NCI-H2029 (cell line): ENCODE measurements around the gene MBNL2.
"Not testable (repeated sequence)": the region's sequence is repeated elsewhere in the genome, so short reads cannot be mapped to it uniquely, and the experiment has no call there.

Source experiments
- DNase-seq: peaks from one replicate; lab custom pipeline; 2025; lab: John Stamatoyannopoulos, UW

Gene MBNL2

DNA sequence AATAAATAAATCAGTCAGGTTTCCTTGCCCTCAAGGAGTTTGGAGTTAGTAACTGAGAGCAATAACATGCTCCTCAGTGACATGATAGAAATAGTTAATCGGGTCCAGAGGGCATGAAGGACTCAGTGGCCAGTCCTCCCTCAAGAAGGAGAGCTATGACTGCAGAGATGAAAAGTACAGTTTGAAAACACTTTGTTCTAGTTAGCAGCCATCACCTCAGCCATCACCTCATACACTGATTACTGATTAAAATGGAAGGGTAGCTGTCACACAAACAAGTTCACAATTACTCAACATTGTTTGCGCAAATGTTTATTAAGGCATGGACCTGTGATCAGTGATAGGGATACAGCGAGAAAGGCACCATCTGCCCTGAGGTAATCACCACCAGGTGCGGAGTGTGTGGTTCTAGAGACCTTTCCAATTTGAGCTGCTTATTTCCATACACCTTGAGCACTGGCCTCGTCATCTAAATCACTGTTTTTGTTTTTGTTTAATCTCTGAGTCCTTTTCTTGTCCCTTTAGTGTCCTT lies 126.5 kb downstream of the MBNL2 start:
- DNase-seq: no peak

DNA sequence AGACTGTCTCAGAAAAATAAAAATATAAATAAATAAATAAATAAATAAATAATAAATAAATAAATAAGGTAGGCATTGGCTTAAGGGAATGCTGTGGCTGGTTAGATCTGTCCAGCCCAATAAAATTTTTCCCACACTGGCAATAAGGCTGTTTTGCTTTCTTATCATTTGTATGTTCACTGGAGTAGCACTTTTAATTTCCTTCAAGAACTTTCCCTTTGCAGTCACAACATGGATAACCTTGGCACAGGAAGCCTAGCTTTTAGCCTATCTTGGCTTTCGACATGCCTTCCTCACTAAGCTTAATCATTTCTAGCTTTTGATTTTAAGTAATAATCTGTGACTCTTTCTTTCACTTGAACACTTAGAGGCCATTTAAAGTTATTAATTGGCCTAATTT lies 129.9 kb downstream of the MBNL2 start:
- DNase-seq: not testable (repeated sequence)

DNA sequence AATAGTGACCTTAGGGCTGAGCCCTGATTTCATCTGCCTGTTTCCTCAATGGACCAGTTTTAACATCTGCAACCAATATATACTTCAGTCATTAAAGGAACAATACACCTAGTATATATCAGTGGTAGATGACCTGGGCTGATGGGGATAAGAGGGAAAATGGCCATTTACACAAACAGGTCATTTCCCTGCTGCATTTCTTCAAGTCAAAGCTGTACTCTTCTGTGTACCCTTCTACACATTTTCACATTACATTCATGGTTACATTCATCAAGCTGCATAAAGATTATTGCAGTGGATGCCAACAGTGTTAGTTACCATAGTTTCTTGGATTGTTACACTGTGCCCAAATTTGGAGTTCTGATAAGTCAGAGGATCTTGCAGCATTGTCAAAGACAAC lies 130.7 kb downstream of the MBNL2 start:
- no peak for DNase-seq

DNA sequence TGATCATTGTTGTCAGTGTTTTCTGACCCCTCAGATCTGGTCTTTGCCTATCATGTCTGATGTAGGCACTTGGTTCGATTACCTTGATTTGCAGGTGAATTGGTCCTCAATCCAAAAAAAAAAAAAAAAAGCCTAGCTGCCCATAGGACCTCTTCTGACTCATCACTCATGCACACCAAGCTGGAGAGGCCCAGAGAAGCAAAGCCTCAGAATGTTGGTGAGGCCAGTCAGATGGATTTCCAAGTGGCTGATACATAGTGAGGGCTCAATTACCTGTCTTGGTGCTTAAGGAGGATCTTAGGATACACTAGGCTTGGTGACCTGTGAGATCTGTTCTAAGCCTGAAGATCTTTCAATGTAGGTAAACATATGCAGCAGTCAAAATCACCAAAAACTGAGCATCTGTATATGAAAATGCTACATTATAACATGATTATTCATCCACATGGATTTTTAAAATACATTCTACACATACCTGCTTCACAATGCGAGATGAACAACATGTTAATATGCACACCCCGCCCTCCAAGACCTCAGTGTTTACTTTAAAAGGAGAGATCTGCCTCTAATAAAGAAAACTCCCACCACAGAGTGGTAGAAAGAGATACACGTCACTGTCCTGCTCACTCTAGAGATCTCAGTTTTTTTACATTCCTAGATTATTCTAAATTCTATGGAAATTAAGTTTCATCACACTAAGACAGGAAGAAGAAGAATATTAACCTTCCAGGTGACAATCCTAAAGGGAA lies 132.0 kb downstream of the MBNL2 start:
- DNase-seq: no peak

DNA sequence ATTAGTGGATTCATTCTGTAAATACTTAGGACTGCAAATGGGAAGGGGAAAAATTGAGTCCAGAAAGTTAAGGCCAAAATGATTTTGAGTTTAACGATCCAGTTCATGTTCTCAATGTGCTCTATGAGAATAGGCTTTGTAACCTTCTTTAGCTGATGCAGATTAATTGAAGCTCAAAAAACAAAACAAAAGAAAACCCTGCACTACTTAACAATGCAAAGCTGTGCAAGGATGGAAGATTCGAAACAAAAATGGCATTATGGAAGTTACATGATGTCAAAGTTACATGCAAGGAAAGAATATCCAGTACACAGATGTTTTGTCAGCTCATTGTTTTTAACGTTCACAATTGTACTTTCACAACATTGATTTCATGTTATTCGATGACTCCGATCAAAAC lies 132.7 kb downstream of the MBNL2 start:
- no peak for DNase-seq

DNA sequence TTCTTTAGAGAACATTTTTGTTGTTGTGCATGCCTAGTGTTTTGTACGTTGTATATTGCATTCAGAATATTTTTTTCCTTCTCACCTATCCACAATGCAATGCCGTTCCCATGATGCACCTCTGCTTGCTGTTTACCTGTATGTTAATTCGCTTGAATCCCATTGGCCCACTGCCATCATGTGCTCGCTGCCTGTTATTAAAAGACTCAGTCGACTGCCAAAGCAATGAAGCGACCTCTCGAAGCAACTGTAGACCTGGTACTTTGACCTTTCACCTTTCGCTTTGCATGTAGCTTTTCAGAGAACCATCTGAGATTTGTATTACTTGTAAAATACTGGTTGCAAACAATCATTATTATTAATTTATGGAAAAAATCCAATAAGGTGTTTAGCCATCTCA lies 134.5 kb downstream of the MBNL2 start:
- no peak for DNase-seq

DNA sequence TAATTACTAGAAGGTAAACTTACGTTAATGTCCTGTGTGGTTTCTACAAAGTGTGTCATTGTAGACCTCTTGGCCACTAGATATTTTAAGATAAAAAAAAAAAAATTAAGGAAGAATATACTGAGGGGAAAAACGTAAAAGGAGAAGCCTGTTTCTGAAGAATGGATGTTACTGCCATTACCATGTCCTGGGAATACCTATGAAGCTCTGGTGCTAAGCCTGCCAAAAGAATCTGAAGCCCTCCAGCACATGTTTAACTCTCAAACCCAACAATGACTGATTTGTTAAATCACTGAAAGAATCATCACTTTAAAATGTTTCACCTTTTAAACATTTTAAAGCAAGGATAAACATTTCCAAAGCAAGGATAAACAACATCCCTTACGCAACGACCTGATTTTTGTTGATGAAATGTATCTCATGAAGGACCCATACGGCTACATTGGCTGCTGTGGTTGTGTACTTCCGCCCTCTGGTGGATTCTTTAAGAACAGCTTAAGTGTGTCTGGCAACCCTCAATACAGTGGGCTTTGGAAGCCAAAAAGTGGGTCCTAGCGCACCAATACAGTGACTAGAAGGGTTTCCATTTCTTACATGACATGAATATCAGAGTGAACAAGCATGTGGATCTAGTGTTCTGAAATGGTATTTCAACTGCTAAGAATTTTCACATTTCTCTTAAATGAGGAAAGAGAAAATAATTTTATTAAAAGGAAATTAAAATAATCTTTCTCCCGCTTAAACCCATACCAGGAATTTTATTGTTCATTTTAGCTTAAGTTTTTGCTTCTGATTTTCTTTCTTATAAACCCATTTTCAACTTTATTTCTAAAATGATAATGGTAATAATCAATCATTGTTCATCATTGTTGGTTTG lies 137.3 kb downstream of the MBNL2 start:
- peak; percentile 31 for DNase-seq

DNA sequence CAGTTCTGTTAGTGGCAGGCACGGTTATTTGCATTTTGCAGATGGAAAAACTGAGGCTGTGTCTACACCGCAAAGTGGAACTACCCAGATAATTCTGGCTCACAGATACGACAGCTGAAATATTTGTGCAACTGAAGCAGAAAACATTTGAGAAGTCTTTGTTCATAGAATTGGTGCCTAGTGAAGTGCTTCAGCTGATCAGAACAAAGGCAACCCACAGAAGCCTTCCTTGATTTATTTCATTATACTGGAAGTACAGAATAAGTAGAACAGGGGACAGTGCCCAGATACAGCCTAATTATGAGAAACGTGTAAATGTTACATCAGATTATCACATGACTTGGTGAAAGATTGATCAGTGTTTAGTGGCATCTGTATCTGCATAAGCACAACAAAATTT lies 138.5 kb downstream of the MBNL2 start:
- DNase-seq: no peak

DNA sequence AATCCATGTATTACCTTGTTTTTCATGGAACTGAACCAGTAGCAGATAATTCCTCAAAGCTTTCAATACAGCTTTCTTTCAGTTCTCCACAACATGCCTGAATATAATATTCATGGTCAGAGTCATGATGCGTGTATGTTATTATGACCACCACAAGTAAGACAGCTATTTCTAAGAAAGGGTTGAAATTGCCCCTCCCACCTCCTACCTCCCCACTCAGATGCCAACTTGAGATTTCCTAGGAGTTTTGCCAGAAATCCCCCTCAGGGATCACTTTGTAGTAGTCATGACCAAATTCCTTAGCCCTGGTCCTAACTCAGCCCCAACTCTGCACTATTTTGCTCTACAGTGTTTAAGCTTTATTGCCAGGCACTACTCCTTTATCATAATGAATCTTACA lies 141.9 kb downstream of the MBNL2 start:
- no peak for DNase-seq

DNA sequence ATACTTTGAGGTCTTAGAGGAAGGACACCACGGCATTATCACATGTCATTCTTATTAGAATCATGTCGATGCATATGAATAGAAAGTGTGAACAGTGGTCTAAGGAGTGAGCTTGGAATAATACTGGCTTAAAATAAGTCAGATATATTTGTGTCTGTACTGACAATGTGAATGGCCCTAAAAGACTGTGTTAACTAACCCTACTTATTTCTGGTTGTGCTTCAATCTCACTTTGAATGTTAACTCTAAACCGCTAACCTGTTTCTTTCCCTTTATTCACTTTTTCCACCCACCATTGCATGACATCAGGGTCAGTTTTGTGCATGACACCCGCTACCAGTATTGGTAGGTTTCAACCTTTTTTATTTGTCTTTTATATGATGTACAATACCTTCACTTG lies 142.7 kb downstream of the MBNL2 start:
- DNase-seq: no peak

DNA sequence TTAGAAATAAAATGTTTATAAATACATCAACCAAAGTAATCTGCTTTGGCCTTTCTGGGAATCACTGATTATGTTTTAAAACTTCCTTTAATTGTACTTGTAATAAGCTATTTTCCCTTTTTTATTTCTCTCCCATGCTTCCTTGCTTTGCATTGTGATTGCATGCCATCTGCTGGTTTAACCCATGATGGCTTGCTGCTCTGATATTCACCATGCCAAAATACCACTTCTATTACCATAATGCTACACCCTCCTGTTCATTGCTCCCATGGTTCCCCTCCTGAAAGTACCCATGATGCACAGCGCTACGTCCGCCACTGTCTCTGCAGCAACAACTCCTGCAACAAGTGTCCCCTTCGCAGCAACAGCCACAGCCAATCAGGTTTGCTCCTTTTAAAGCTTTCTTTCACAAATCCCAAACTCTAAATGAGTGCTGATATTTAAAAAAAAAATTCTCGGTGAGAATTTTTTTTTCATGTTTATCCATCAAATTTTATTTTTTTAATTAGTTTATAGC lies 144.1 kb downstream of the MBNL2 start:
- DNase-seq: no peak

DNA sequence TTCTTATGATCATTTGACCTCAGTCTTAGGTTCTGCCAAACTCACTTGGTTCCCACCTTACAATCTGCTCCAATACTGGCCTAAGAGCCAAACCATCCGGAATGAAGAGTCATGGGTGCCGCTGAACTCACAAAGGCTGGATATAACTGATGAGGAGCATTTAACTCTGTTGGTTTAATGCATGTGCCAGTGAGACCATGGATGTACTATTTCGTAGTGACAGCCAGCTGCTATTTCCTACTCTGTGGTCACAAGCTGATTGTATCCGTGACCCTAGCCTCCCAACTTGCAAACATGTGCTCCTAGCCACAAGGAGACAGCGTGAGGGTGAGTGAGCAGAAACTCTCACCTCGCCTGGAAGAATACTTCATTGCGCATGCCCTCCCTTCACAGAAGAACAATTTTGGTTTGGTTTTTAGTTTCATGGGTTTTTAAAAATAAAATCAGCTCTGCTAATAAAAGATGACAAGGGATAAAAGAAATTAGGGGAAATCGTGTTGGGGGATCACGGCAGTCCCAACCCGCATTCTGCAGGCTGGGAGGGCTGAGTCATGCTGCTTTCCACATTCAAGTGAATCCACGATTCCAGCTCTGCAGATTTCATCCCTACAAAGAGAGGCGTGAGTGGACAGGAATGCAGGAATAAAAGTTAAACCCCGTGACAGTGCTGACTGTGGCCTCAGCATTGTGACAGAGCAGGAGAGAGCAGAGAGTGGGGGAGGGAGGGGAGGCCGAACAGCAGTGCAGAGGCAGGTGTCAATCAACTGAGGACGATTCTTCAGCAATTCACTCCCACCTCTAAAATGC lies 145.1 kb downstream of the MBNL2 start:
- DNase-seq: no peak

DNA sequence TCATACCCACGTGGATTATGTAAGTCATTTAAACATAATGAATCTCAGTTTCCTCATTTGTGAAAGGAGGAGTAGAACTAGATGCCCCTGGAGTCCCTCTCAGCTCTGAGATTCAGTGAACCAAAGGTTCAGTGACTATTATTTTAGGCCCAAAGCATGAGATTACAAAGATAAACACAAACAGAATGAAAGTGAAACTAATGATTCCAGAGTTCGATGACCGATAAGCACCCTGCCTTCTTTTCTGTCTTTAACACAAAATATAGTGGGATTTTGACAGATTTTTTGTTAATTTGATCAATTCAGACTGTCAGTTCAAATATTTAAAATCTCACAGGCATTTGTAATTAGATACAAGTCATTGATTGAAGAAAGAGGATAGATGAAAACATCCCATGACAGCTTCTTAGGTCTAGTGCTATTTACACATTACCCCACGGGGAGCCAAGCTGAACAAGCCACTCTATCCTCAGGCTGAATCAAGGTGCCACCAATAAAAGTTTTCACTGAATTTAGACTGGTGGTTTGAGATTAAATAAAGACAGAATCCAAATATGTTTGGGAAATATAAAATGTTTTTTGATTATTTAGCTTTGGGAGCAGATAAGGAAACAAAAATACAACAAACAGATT lies 147.2 kb downstream of the MBNL2 start:
- no peak for DNase-seq

DNA sequence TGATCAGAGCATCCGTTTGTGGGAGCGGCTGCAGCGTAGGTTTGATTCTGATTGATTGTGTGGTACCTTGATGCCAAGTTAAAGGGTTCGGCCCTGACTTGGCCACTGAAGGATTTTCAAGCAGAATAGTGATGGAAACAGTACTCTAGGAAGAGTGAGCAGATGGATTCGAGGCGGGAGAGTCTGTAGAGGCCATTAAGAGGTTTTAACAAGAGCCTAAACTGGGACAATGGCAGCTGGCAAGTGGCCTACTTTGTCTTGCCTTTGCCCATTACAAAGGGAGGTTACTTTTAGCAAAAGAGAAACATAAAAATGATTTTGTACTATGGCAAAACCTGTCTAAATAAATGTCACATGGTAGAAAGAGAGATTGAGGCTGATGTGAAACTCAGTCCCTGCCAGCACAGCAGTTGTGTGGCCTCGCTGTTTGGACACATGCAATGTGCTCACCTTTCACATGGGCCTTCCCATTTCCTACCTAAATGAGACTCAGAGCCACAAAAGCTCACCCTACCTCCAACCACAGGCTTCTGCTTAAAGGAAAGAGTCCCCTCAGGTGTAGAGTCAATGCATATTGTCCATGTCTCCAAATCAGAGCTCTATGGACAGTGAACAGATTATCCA lies 149.5 kb downstream of the MBNL2 start:
- DNase-seq: no peak

DNA sequence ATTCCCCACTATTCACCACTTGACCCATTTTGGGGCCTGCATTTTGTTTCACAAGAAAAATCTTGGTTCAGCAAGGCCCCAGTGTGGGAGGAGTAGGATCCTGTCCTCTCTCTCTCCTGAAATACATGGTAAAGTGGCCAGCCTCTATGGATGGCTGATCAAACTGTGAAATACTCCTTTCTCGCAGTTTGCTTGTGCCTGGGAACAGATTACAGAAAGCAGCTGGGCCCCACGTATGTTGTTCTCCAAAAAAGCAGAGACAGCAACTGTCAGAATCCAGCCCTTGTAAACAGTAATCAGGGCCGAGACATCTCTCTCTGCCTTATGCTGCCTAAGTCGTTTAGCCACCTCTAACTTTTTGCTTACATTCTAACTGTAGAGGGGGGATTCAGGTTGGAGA lies 150.8 kb downstream of the MBNL2 start:
- DNase-seq: no peak

DNA sequence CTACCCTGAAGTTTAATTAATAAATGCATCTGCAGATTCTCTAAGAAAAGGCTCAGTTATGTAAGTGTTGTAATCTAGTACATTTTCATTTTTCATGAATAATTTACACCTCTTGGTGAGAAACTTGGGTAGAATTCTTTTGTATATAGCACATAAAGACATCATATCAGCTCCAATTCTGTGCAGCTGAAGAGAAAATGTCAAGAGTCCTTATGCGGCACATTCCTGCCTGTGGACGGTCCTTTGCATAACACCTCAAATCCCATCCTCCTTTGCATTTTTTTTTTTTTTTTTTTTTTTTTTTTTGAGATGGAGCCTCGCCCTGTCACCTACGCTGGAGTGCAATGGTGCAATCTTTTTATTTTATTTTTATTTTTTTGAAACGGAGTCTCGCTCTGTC lies 151.7 kb downstream of the MBNL2 start:
- no peak for DNase-seq

DNA sequence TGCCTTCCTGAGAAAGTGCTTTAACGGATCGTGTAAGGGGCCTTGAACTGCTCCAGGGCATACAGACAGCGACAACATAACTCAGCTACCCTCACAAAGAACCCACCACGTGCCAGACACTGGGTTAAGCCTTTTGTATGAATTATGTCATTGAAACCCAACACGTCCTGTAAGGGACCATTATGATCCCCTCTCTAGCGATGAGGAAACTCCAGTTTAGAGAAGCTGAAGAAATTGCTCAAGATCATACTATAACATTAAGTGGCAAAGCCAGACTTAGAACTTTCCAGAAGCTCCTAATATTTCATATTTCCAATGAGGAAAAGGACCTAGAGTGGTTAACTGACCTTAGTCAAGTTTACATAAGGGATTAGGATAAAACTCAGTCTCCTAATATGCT lies 154.8 kb downstream of the MBNL2 start:
- no peak for DNase-seq

DNA sequence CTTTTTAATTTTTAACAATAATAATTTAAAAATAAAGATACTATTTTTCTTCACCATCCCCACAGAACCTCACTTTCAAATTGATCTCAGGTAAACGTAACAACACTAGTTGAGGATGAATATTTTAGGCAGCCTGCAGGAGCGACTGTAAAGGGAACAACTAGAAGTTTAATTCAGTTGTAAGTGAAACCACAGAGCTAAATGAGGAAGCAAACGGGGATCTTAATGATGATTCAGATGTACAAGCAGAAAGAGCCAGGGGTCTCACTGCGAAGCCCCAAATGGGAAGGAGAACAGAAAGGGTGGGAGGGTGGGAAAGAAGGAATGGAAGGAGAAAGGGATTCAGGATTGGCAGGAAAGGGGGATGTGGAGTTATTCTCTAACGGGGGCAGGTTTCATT lies 157.3 kb downstream of the MBNL2 start:
- DNase-seq: no peak

DNA sequence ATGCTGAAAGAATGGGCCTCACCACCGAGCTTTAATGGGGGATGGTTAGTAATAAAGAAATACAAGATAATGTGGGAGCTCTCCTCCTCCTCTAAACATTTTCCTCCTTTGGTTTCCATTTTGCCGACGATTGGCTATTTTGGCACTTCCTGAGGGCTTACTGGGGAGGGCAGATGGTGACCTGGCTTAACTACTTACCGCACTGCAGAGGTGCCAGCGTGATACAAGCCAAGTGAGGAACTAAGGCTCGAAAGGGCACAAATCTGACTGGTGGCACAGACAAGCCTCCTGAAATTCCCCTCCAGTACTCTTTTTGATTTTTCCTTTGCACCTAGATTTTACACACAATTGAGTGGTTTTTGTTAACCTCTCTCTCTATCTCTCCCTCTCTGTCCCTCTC lies 158.6 kb downstream of the MBNL2 start:
- no peak for DNase-seq

DNA sequence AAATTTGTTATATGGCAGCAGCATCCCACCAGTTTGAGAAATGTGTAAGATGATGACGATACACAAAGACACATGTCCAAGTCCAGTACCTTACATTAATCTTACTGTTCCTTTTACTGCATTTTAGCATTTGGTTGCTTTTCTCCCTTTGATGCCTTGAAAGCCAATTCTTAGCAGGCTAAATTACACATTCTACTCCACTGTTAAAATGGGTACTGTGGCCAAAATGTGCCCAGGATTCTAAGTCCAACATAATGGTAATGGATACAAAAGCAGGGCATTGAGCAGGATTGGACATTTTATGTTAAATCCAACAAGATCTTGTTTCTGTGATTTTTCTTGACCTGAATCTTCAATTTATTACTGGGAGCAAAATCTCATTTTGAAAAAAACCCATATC lies 159.1 kb downstream of the MBNL2 start:
- DNase-seq: no peak

DNA sequence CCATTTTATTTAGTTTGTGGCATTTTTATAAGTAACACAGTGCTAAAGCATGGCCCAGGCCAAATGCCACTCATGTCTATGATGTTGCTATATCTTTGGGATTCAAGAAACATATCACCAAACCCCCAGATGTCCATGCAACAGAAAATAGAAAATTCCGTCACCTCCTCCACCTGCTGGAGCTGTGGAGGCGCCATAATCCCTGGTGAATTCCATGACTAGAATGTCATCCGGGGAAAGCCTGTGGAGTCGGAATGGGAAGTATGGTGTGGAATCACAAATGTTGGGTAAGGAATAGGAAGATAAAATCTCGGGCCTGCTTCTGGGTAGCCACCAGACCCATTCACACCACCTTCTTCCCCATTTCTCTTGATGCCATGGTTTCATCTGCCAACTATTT lies 160.1 kb downstream of the MBNL2 start:
- DNase-seq: no peak
